HepG2 (cell line): ENCODE results near the gene SERPINI1. TPM values are rescaled to one million over a fixed set of nuclear protein-coding genes. Genes with fewer than 3 reads are reported as not detected.

Source experiments
- ATAC-seq: fragments of 200-7000 bp; cut with Tn5 transposase; 3 replicates; pipeline ENCODE4 v1.9.1; 2020; ENCODE audit warnings: mild to moderate bottlenecking, moderate library complexity
- BruUV-seq: library from RNA; stranded (reverse); fragments of 400-500 nt; replicated peaks from 2 replicates; lab custom pipeline; 2021; lab: Mats Ljungman, UMichigan
- CTCF ChIA-PET: fragments of 300-600 bp; formaldehyde crosslinking; extraction: SDS; loops from one replicate; lab custom pipeline; 2021; ENCODE audit warnings: low total read pairs, inconsistent platforms, low intra/inter-chr PET ratio; lab: Yijun Ruan, JAX
- POLR2A ChIA-PET: fragments of 350-600 bp; sonication (Branson Sonifier 250); formaldehyde crosslinking; loops from one replicate; lab custom pipeline; 2020; ENCODE audit warnings: antibody characterized with exemption, inconsistent platforms; lab: Yijun Ruan, JAX
- DNase-seq: peaks from one replicate; pipeline ENCODE4 v3.0.0-alpha.2; 2015; ENCODE audit warnings: low spot score
- FAIRE-seq: peaks from 3 replicates; lab custom pipeline; 2011; peaks lifted over from hg19 to GRCh38; lab: Jason Lieb, UNC
- H2AFZ ChIP-seq: one replicate; pipeline ENCODE4 v1.6.1; 2011; ENCODE audit warnings: low read length, inconsistent platforms
- H3K27ac ChIP-seq: fragments of 300-600 bp; 3 replicates; pipeline ENCODE4 v1.8.0; 2011; ENCODE audit warnings: mixed run types, mild to moderate bottlenecking, mixed read lengths, low read length, inconsistent platforms; ENCODE audit not compliant: insufficient read depth; ENCODE audit errors: extremely low read length
- H3K27me3 ChIP-seq, 2 experiments: fragments of 200-600 bp in 1 of 2; 2 replicates in 1 of 2; 3 replicates in 1 of 2; pipeline versions ENCODE4 v1.6.0 to v1.8.0; 2011; ENCODE audit warnings: low read length in 2 of 2, mild to moderate bottlenecking in 2 of 2, moderate library complexity in 2 of 2, inconsistent platforms in 1 of 2; ENCODE audit not compliant: insufficient read depth in 2 of 2, control insufficient read depth in 1 of 2
- H3K36me3 ChIP-seq, 2 experiments: fragments of 200-600 bp in 1 of 2; replicated peaks in 1 of 2; 2 replicates in 1 of 2; 3 replicates in 1 of 2; pipeline versions ENCODE4 v1.5.1 to v1.8.0; 2011; ENCODE audit warnings: low read length in 2 of 2, inconsistent platforms in 1 of 2; ENCODE audit not compliant: insufficient read depth in 2 of 2, control insufficient read depth in 1 of 2
- H3K4me1 ChIP-seq: 2 replicates; pipeline ENCODE4 v1.5.1; 2012; ENCODE audit warnings: low read length, inconsistent platforms; ENCODE audit not compliant: insufficient read depth
- H3K4me2 ChIP-seq: 2 replicates; pipeline ENCODE4 v1.6.0; 2011; ENCODE audit warnings: low read depth, low read length, inconsistent platforms
- H3K4me3 ChIP-seq, 3 experiments: fragments of 200-600 bp in 1 of 3; sonication (generic), shearing (Covaris generic) in 1 of 3; replicated peaks in 1 of 3; 2 replicates each; pipeline ENCODE4 v1.5.1; 2011 to 2016; ENCODE audit warnings: low read length in 3 of 3, inconsistent platforms in 2 of 3, low read depth in 2 of 3, mild to moderate bottlenecking in 2 of 3, control low read depth in 1 of 3, mixed read lengths in 1 of 3; ENCODE audit not compliant: insufficient read depth in 1 of 3
- H3K79me2 ChIP-seq: one replicate; pipeline ENCODE4 v1.6.1; 2011; ENCODE audit warnings: low read length, inconsistent platforms; ENCODE audit not compliant: insufficient read depth
- H3K9ac ChIP-seq: 2 replicates; pipeline ENCODE4 v1.6.0; 2011; ENCODE audit warnings: mild to moderate bottlenecking, low read depth, low read length, inconsistent platforms; ENCODE audit not compliant: insufficient read depth
- H3K9me3 ChIP-seq: 2 replicates; pipeline ENCODE4 v1.5.1; 2012; ENCODE audit warnings: mild to moderate bottlenecking, low read length
- H4K20me1 ChIP-seq: 2 replicates; pipeline ENCODE4 v1.6.0; 2011; ENCODE audit warnings: inconsistent platforms, mild to moderate bottlenecking, low read length, moderate library complexity; ENCODE audit not compliant: insufficient read depth
- EP300 ChIP-seq, 3 experiments: sonication (generic) in 1 of 3; formaldehyde crosslinking in 1 of 3; IDR thresholded peaks; 2 replicates each; pipeline versions ENCODE4 v1.5.1 to v1.6.1; 2011 to 2020; ENCODE audit warnings: low read depth in 2 of 3, low read length in 2 of 3, borderline replicate concordance in 1 of 3, improper control_type of control experiment in 1 of 3, mild to moderate bottlenecking in 1 of 3, missing genetic modification reagents in 1 of 3, moderate library complexity in 1 of 3
- NPAS2 ChIP-seq: sonication (generic); formaldehyde crosslinking; IDR thresholded peaks from 2 replicates; pipeline ENCODE4 v1.8.0; 2022; ENCODE audit warnings: mild to moderate bottlenecking, missing genetic modification reagents, borderline replicate concordance
- ZNF704 ChIP-seq: sonication (generic); formaldehyde crosslinking; IDR thresholded peaks from 2 replicates; pipeline ENCODE4 v1.8.1; 2023; ENCODE audit warnings: mild to moderate bottlenecking, inconsistent platforms, moderate library complexity, missing genetic modification reagents, borderline replicate concordance
- WGBS: methylation state at CpG from one replicate; pipeline ENCODE4 v1.1.6; 2017; ENCODE audit warnings: low lambda C conversion rate; 5-methylcytosine and 5-hydroxymethylcytosine counted together
- in situ Hi-C: cut with HindIII; loops from 2 replicates; pipeline ENCODE4 v1.10.0; 2017; ENCODE audit warnings: low pct_unique_long_range_greater_than_20kb; ENCODE audit not compliant: extremely low pct_ligation_motif_present
- intact Hi-C: fragments of 100-400 bp; cut with micrococcal nuclease; formaldehyde crosslinking; loops from one replicate; pipeline ENCODE4 v1.10.0; 2022; ENCODE audit not compliant: unreplicated experiment
- polyA plus RNA-seq, 8 experiments: library from polyadenylated mRNA; depleted of rRNA in 3 of 8; stranded (reverse) in 7 of 8; unstranded in 1 of 8; fragments of >200 nt; fragmentation: Illumina TruSeq in 4 of 8; extraction: Trizol in 4 of 8; gene quantifications; 2 replicates each; pipeline versions ENCODE4 v1.2.1 to v1.2.3, GENCODE V29; 2011 to 2016; ENCODE audit warnings: low read depth in 4 of 8, missing spikeins in 1 of 8, mixed read lengths in 1 of 8; ENCODE audit not compliant: insufficient read depth in 1 of 8
- total RNA-seq, 5 experiments: library from RNA; depleted of rRNA; stranded (reverse); fragments of >200 nt; fragmentation: Illumina TruSeq; extraction: Trizol; gene quantifications; 2 replicates each; pipeline ENCODE4 v1.2.3, GENCODE V29; 2016; ENCODE audit warnings: low read depth in 1 of 5

SERPINI1 gene
- total and polyA plus RNA-seq, 2 of the 13 experiments (the other 11 are each of a cell fraction or from before 2014, with no cell fraction given), result 14.7 to 58.0 TPM

- Histone ChIP-seq H4K20me1 (no peaks in the 10 kb centered on the region), H2AFZ (no peak overlapping the region), H3K9ac (no peak overlapping the region), H3K9me3 (no peaks in the 10 kb centered on the region; the same call in 1 of the 2 replicates), H3K36me3 (no peaks in the 10 kb centered on the region), H3K79me2 (no peaks in the 10 kb centered on the region), H3K4me1 (peaks cover 11% of the 10 kb centered on the region), H3K4me3 (no peak overlapping the region), H3K27me3 (no peaks in the 10 kb centered on the region), H3K27ac (no peak overlapping the region), H3K4me2 (no peak overlapping the region)
- no TSS peak for BruUV-seq
- ChIA-PET POLR2A (no interaction called here), CTCF (no interaction called here)
- ATAC-seq, result no peak
- DNase-seq, result no peak
- in situ Hi-C loops (no loop called here), intact Hi-C loops (no loop called here)
- no peak for FAIRE-seq
- WGBS, result 53% methylated on average over 2 of the region's 2 CpGs
- TF ChIP-seq NPAS2 (CRISPR knock-in tag), result no peak
These were observed 26.8 kb downstream of the SERPINI1 start for GRCh38 chr3:167762296-167762695.

GRCh38 chr3:167772992-167773391 lies 37.5 kb downstream of the SERPINI1 start:
- POLR2A ChIA-PET, result no interaction called here
- no peak for DNase-seq
- CTCF ChIA-PET, result no interaction called here
- FAIRE-seq, result no peak
- no peaks in the 10 kb centered on the region for H3K4me1 ChIP-seq
- WGBS, result 74% methylated on average over 3 of the region's 3 CpGs
- peaks cover 4% of the 10 kb centered on the region for H3K9me3 ChIP-seq
- in situ Hi-C loops, result no loop called here
- TF ChIP-seq EP300 (IDR thresholded peaks at IDR 0.05; ENCODE audit: low read depth in 2 of 2, low read length in 2 of 2) (no peak), EP300 (CRISPR knock-in tag; IDR thresholded peaks at IDR 0.05; ENCODE audit: borderline replicate concordance) (no peak), ZNF704 (no peak)
- no peak overlapping the region for H3K9ac ChIP-seq
- H3K27me3 ChIP-seq, result no peaks in the 10 kb centered on the region
- H3K36me3 ChIP-seq, result no peaks in the 10 kb centered on the region
- H3K27ac ChIP-seq, result no peak overlapping the region
- no TSS peak for BruUV-seq
- no peak overlapping the region for H3K4me2 ChIP-seq
- ATAC-seq, result no peak
- H3K79me2 ChIP-seq, result no peaks in the 10 kb centered on the region
- H3K4me3 ChIP-seq, result no peak overlapping the region
- H2AFZ ChIP-seq, result no peak overlapping the region
- H4K20me1 ChIP-seq, result no peaks in the 10 kb centered on the region; the same call in 1 of the 2 replicates
- intact Hi-C loops, result loop anchor here (1.0 kb wide), 1 partner anchor 24 kb away; no protein-coding TSS in a partner anchor
